Central memory CD8-positive, alpha-beta T cell (primary cell): ENCODE results near the gene TAS2R60.
"Not testable (repeated sequence)": the region's sequence is repeated elsewhere in the genome, so short reads cannot be mapped to it uniquely, and the experiment has no call there.

ENCODE experiments used
- ATAC-seq: fragments of 150-1000 bp; cut with Tn5 transposase; replicated peaks from 2 replicates; pipeline ENCODE4 v1.10.0; 2022; ENCODE audit warnings: mild to moderate bottlenecking, moderate FRiP score, moderate number of reproducible peaks; ENCODE audit not compliant: poor library complexity, severe bottlenecking; ENCODE audit errors: extremely low read depth
- DNase-seq, 2 donors: peaks; one replicate each; pipeline ENCODE4 v3.0.0; 2021; ENCODE audit warnings: low spot score in 2 of 2
- H3K27ac Mint-ChIP-seq: one replicate; pipeline ENCODE4 v1.8.0; 2022; ENCODE audit warnings: low read depth, mild to moderate bottlenecking, moderate library complexity, mixed read lengths
- H3K27me3 Mint-ChIP-seq: one replicate; pipeline ENCODE4 v1.8.0; 2022; ENCODE audit warnings: mixed read lengths
- H3K36me3 Mint-ChIP-seq: one replicate; pipeline ENCODE4 v1.8.0; 2022; ENCODE audit warnings: mild to moderate bottlenecking, moderate library complexity, mixed read lengths; ENCODE audit not compliant: insufficient read depth
- H3K4me1 Mint-ChIP-seq: one replicate; pipeline ENCODE4 v1.8.0; 2022; ENCODE audit warnings: mixed read lengths
- H3K4me3 Mint-ChIP-seq: one replicate; pipeline ENCODE4 v1.8.0; 2022; ENCODE audit warnings: mild to moderate bottlenecking, moderate library complexity, mixed read lengths
- H3K9me3 Mint-ChIP-seq: one replicate; pipeline ENCODE4 v1.8.0; 2022; ENCODE audit warnings: mixed read lengths

The TAS2R60 gene

GRCh38 chr7:143417734-143418383 is 25.4 kb upstream of the TAS2R60 start:
- H3K27me3 Mint-ChIP-seq, result peaks cover 19% of the 10 kb centered on the region
- no peak overlapping the region for H3K4me3 Mint-ChIP-seq
- peaks cover 2% of the 10 kb centered on the region for H3K36me3 Mint-ChIP-seq
- no peak for DNase-seq
- H3K27ac Mint-ChIP-seq, result no peak overlapping the region
- ATAC-seq, result no peak
- no peaks in the 10 kb centered on the region for H3K4me1 Mint-ChIP-seq
- H3K9me3 Mint-ChIP-seq, result no peaks in the 10 kb centered on the region

DNA sequence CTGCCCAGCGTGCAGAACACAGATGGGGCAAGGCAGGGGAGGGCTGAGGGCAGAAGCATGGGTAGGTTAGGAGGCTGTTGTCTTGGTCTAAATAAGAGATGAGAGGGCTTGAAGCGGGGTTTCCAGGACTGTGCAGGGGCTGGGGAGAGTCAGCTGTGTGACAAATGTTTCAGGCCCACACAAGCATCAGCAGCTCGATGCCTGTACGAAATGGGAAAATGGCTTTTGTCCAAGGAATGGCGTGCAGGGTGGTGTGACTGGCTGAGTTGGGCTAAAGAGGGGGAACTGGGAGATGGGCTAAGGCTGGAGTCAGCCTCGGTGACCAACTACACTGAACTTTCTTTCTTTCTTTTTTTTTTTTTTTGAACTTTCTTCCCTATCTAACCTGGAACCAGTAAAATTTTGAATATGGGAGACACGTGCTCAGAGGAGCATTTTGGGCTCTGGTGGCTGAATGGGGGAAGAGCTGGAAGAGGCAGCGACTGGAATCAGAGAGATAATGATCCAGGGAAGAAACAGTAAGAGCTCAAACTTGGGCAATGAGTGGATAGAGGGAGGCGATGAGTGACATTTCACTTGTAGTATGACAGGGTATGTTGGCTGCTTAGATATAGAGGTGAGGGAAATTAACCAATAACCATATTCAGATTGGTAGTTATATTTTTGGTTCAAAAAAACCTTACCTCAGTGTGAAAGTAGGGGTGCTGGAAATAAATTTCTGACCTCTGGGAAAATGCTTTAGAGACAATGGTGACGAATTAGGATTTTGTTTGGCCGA is 24.4 kb upstream of the TAS2R60 start:
- H3K9me3 Mint-ChIP-seq, result no peaks in the 10 kb centered on the region
- no peak overlapping the region for H3K27ac Mint-ChIP-seq
- H3K36me3 Mint-ChIP-seq, result peaks cover 2% of the 10 kb centered on the region
- no peak for ATAC-seq
- no peak for DNase-seq
- H3K4me1 Mint-ChIP-seq, result no peaks in the 10 kb centered on the region
- H3K27me3 Mint-ChIP-seq, result peaks cover 19% of the 10 kb centered on the region
- H3K4me3 Mint-ChIP-seq, result no peak overlapping the region

- no peak overlapping the region for H3K27ac Mint-ChIP-seq
- DNase-seq (no peak), ATAC-seq (no peak)
- H3K27me3 Mint-ChIP-seq, result peaks cover 14% of the 10 kb centered on the region
- H3K4me3 Mint-ChIP-seq, result no peak overlapping the region
- H3K36me3 Mint-ChIP-seq, result peaks cover 2% of the 10 kb centered on the region
- H3K4me1 Mint-ChIP-seq, result no peaks in the 10 kb centered on the region
- no peaks in the 10 kb centered on the region for H3K9me3 Mint-ChIP-seq
Observed at GRCh38 chr7:143419880-143420279, 23.4 kb upstream of the TAS2R60 start.

DNA sequence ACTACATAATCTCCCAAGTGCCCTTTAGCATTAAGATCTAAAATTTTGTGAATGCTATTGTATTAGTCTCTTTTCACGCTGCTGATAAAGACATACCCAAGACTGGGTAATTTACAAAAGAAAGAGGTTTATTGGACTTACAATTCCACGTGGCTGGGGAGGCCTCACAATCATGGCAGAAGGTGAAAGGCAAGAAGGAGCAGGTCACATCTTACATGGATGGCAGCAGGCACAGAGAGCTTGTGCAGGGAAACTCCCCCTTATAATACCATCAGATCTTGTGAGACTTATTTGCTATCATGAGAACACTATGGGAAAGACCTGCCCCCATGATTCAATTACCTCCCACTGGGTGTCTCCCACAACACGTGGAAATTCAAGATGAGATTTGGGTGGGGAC is 22.6 kb upstream of the TAS2R60 start:
- H3K27me3 Mint-ChIP-seq, H3K9me3 Mint-ChIP-seq, H3K4me1 Mint-ChIP-seq: not testable (repeated sequence)

GRCh38 chr7:143422033-143422432 is 21.2 kb upstream of the TAS2R60 start:
- DNase-seq, result no peak
- H3K4me3 Mint-ChIP-seq, result no peak overlapping the region
- H3K27ac Mint-ChIP-seq, result no peak overlapping the region
- H3K36me3 Mint-ChIP-seq, result peaks cover 2% of the 10 kb centered on the region
- H3K27me3 Mint-ChIP-seq, result no peaks in the 10 kb centered on the region
- H3K4me1 Mint-ChIP-seq, result no peaks in the 10 kb centered on the region
- ATAC-seq, result no peak
- H3K9me3 Mint-ChIP-seq, result no peaks in the 10 kb centered on the region

More for the DNA sequence above, 22.6 kb upstream of the TAS2R60 start:
- not testable (repeated sequence) for H3K36me3 Mint-ChIP-seq, H3K27ac Mint-ChIP-seq, ATAC-seq, DNase-seq, H3K4me3 Mint-ChIP-seq

DNA sequence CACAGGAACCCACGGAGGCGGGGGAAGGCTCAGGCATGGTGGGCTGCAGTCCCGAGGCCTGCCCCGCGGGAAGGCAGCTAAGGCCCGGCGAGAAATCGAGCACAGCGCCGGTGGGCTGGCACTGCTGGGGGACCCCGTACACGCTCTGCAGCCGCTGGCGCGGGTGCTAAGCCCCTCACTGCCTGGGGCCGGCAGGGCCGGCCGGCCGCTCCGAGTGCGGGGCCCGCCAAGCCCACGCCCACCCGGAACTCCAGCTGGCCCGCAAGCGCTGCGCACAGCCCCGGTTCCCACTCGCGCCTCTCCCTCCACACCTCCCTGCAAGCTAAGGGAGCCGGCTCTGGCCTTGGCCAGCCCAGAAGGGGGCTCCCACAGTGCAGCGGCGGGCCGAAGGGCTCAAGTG is 18.8 kb upstream of the TAS2R60 start:
- not testable (repeated sequence) for H3K27me3 Mint-ChIP-seq, ATAC-seq

DNA sequence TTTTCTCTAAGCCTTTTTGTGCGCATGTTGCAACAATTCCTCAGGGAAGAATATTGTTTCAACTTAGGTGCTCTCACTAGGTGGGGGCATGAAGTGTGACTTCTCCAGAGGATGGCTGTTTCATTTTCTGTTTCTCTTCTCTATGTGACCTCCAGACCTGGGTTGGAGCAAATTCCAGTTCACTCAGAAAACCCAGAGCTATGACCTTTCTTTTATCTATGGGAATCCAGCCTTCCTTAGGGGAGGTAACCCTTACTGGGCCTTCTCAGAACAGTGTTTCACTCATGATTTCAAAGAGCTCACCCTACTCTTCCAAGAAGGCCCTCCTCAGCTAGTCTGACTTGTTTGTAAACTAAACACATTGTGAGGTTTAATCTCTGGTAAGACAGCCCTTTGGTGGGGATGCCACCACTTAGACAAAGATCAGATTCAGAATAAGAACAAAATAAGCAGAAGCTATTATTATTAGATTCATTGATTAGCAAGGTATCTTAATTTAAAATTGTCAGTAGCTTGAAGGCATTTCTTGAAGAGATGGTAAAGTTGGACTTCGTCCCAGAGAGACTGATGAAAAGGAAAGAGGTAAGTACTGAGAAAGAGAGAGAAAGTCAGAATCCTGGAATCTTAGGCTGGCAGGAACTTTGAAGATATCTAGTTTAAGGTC is 16.6 kb upstream of the TAS2R60 start:
- H3K36me3 Mint-ChIP-seq, result no peaks in the 10 kb centered on the region

More for the DNA sequence above, 18.8 kb upstream of the TAS2R60 start:
- H3K4me3 Mint-ChIP-seq, H3K9me3 Mint-ChIP-seq, DNase-seq, H3K27ac Mint-ChIP-seq, H3K36me3 Mint-ChIP-seq, H3K4me1 Mint-ChIP-seq: not testable (repeated sequence)

GRCh38 chr7:143429770-143430698 is 13.2 kb upstream of the TAS2R60 start:
- DNase-seq, result no peak
- Mint-ChIP-seq H3K36me3 (peaks cover 1% of the 10 kb centered on the region), H3K27ac (no peak overlapping the region), H3K4me1 (no peaks in the 10 kb centered on the region), H3K4me3 (no peak overlapping the region), H3K27me3 (peaks cover 11% of the 10 kb centered on the region), H3K9me3 (no peaks in the 10 kb centered on the region)
- ATAC-seq, result no peak

More for the DNA sequence above, 16.6 kb upstream of the TAS2R60 start:
- H3K9me3 Mint-ChIP-seq, result no peaks in the 10 kb centered on the region
- no peak for ATAC-seq
- H3K27me3 Mint-ChIP-seq, result peaks cover under 1% of the 10 kb centered on the region
- no peak for DNase-seq
- H3K4me1 Mint-ChIP-seq, result no peaks in the 10 kb centered on the region
- no peak overlapping the region for H3K4me3 Mint-ChIP-seq
- H3K27ac Mint-ChIP-seq, result no peak overlapping the region

DNA sequence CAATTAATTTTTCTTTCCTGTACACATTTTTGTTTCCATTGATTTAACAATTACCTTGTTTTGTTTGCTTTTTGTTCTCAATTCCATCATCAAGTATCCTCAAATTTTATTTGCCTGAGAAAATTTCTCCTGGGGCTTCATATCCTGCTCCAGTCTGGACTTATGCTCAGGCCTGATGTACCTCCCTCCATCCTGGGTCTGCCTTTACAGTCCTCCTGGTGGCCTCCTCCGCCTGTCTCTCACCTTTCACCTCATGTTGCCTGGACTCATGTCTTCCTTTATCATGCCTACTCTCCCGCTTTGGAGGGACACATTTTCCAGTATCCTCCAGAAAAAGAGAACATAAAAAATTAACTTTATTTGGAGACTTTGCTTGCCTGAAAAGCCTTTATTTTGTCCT is 12.1 kb upstream of the TAS2R60 start:
- no peak for ATAC-seq
- no peaks in the 10 kb centered on the region for H3K9me3 Mint-ChIP-seq
- H3K27ac Mint-ChIP-seq, result no peak overlapping the region
- peaks cover 11% of the 10 kb centered on the region for H3K27me3 Mint-ChIP-seq
- peaks cover 1% of the 10 kb centered on the region for H3K36me3 Mint-ChIP-seq
- H3K4me3 Mint-ChIP-seq, result no peak overlapping the region
- no peaks in the 10 kb centered on the region for H3K4me1 Mint-ChIP-seq
- DNase-seq, result no peak

DNA sequence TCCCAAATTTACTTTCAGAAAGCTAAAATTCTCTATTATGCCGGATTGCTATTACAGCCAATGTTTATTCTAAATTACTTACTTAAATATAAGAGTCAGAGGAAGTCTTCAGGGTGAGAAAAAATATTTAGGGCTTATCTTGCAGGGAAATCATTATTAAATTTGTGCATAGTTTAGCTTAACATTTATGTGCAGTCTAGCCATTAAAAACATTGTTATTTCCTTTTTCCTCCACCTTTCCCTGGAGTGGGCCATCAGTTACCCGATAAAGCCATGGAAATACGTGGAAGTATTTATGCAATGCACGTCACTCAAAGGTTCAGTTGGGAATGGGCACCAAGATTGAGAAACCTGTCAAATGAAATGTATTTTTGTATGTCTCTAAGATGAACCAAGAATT is 9.5 kb upstream of the TAS2R60 start:
- Mint-ChIP-seq H3K27me3 (peaks cover 11% of the 10 kb centered on the region), H3K4me1 (peaks cover 10% of the 10 kb centered on the region), H3K36me3 (peaks cover 1% of the 10 kb centered on the region), H3K27ac (no peak overlapping the region), H3K9me3 (no peaks in the 10 kb centered on the region), H3K4me3 (no peak overlapping the region)
- ATAC-seq, result no peak
- no peak for DNase-seq

DNA sequence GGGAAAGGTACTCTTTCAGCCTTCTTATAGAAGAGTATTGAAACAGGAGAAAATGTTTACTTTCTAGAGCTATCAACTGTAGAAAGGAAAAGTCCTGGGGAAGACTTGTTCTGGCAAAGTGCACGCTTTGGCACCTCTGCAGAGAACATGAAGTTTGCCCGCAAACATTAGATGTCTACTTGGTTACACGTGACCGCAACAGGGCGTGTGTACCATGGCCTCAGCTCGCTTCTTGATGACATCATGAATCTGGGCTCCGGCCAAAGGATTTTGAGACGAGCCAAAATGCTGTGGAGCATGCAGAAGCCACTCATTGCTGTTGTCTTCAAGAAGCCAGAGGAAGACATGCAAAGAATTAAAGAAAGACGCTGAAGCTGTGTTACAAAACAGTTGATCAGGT is 8.6 kb upstream of the TAS2R60 start:
- no peak overlapping the region for H3K4me3 Mint-ChIP-seq
- ATAC-seq (no peak), DNase-seq (no peak)
- H3K4me1 Mint-ChIP-seq, result peaks cover 12% of the 10 kb centered on the region
- H3K27ac Mint-ChIP-seq, result no peak overlapping the region
- H3K27me3 Mint-ChIP-seq, result peaks cover 11% of the 10 kb centered on the region
- no peaks in the 10 kb centered on the region for H3K9me3 Mint-ChIP-seq
- peaks cover 2% of the 10 kb centered on the region for H3K36me3 Mint-ChIP-seq

- Mint-ChIP-seq H3K27ac (no peak overlapping the region), H3K9me3 (no peaks in the 10 kb centered on the region), H3K4me1 (peaks cover 12% of the 10 kb centered on the region), H3K4me3 (no peak overlapping the region), H3K27me3 (peaks cover 11% of the 10 kb centered on the region), H3K36me3 (peaks cover 3% of the 10 kb centered on the region)
- no peak for ATAC-seq
- no peak for DNase-seq
Observed at GRCh38 chr7:143435266-143435665, 8.0 kb upstream of the TAS2R60 start.
